Measurements from ENCODE around the gene CDH16.

CDH16 gene

GRCh38 chr16:66930189-66930588 lies 11.5 kb upstream of the CDH16 start:
- peaks cover 56% of the 10 kb centered on the region for H3K4me1 ChIP-seq
- peaks cover 18% of the 10 kb centered on the region for H3K36me3 ChIP-seq
- no peak overlapping the region for H3K9ac ChIP-seq
- no peaks in the 10 kb centered on the region for H3K9me3 ChIP-seq
- no peak overlapping the region for H3K4me2 ChIP-seq
- TF ChIP-seq Cebpa-rat (IDR thresholded peaks at IDR 0.05): no peak
- no peak overlapping the region for H3K4me3 ChIP-seq
- peaks cover 21% of the 10 kb centered on the region for H3K27me3 ChIP-seq
- peaks cover 21% of the 10 kb centered on the region for H4K20me1 ChIP-seq
- H3K27ac ChIP-seq: no peak overlapping the region

- H3K4me3 ChIP-seq: no peak overlapping the region
- no peak overlapping the region for H3K27ac ChIP-seq
- TF ChIP-seq Cebpa-rat (IDR thresholded peaks at IDR 0.05): no peak
- H3K4me1 ChIP-seq: peaks cover 67% of the 10 kb centered on the region
- H3K9me3 ChIP-seq: no peaks in the 10 kb centered on the region
- peaks cover 18% of the 10 kb centered on the region for H3K36me3 ChIP-seq
- H3K4me2 ChIP-seq: no peak overlapping the region; the same call in 1 of the 2 replicates
- peaks cover 34% of the 10 kb centered on the region for H3K27me3 ChIP-seq
- H4K20me1 ChIP-seq: peaks cover 20% of the 10 kb centered on the region
- no peak overlapping the region for H3K9ac ChIP-seq
These were observed 10.2 kb upstream of the CDH16 start for GRCh38 chr16:66928702-66929388.

- Histone ChIP-seq H3K4me3 (no peak overlapping the region), H3K9me3 (no peaks in the 10 kb centered on the region), H3K4me1 (peaks cover 68% of the 10 kb centered on the region), H3K27ac (no peak overlapping the region), H4K20me1 (peaks cover 12% of the 10 kb centered on the region), H3K4me2 (peak overlapping the region; percentile 90), H3K27me3 (peaks cover 34% of the 10 kb centered on the region), H3K36me3 (peaks cover 18% of the 10 kb centered on the region), H3K9ac (no peak overlapping the region)
- TF ChIP-seq Cebpa-rat (IDR thresholded peaks at IDR 0.05): no peak
These were observed 9.4 kb upstream of the CDH16 start for GRCh38 chr16:66927918-66928649.

- H3K4me2 ChIP-seq: peak overlapping the region; percentile 90
- no peak for TF ChIP-seq Cebpa-rat (IDR thresholded peaks at IDR 0.05)
These were observed 8.3 kb upstream of the CDH16 start for GRCh38 chr16:66926961-66927436.

GRCh38 chr16:66926171-66926947 lies 7.7 kb upstream of the CDH16 start:
- H3K4me1 ChIP-seq: peaks cover 75% of the 10 kb centered on the region
- H3K27me3 ChIP-seq: peaks cover 34% of the 10 kb centered on the region
- no peak overlapping the region for H3K4me3 ChIP-seq
- no peak overlapping the region for H3K27ac ChIP-seq
- no peak overlapping the region for H3K9ac ChIP-seq
- peak overlapping the region; percentile 90 for H3K4me2 ChIP-seq
- no peak for TF ChIP-seq Cebpa-rat (IDR thresholded peaks at IDR 0.05)
- no peaks in the 10 kb centered on the region for H3K9me3 ChIP-seq
- no peaks in the 10 kb centered on the region for H4K20me1 ChIP-seq
- peaks cover 3% of the 10 kb centered on the region; the same call in 1 of the 2 replicates for H3K36me3 ChIP-seq

More at GRCh38 chr16:66926961-66927436, 8.3 kb upstream of the CDH16 start:
- Histone ChIP-seq H4K20me1 (peaks cover 1% of the 10 kb centered on the region), H3K27ac (no peak overlapping the region), H3K27me3 (peaks cover 34% of the 10 kb centered on the region), H3K4me3 (no peak overlapping the region), H3K9me3 (no peaks in the 10 kb centered on the region), H3K36me3 (peaks cover 10% of the 10 kb centered on the region), H3K4me1 (peaks cover 68% of the 10 kb centered on the region), H3K9ac (no peak overlapping the region)

- Histone ChIP-seq H3K4me1 (peaks cover 84% of the 10 kb centered on the region), H4K20me1 (no peaks in the 10 kb centered on the region), H3K27ac (0 out of 2 replicates have a peak within 1 kb of the TSS, but pooled peaks have one; percentile 89), H3K9ac (no peak within 1 kb of the TSS), H3K36me3 (no peaks in the 10 kb centered on the region), H3K27me3 (peaks cover 34% of the 10 kb centered on the region), H3K4me2 (peak within 1 kb of the TSS; percentile 90), H3K4me3 (peak within 1 kb of the TSS; percentile 54), H3K9me3 (no peaks in the 10 kb centered on the region)
- TF ChIP-seq Cebpa-rat (IDR thresholded peaks at IDR 0.05): no peak
These were observed 6.7 kb upstream of the CDH16 start, which contains the start of gene RRAD for GRCh38 chr16:66925322-66925840. Gene RRAD (minus strand): TSS chr16:66925535. CDS start chr16:66925179, 356 bp downstream.

GRCh38 chr16:66924527-66925321 lies 6.0 kb upstream of the CDH16 start:
- Histone ChIP-seq H3K36me3 (no peaks in the 10 kb centered on the region), H3K4me1 (peaks cover 91% of the 10 kb centered on the region), H3K9me3 (no peaks in the 10 kb centered on the region), H3K27ac (0 out of 2 replicates have a peak overlapping the region, but pooled peaks have one; percentile 89), H3K9ac (no peak overlapping the region), H3K4me3 (peak overlapping the region; percentile 54), H4K20me1 (no peaks in the 10 kb centered on the region), H3K27me3 (peaks cover 34% of the 10 kb centered on the region), H3K4me2 (peak overlapping the region; percentile 90)
- no peak for TF ChIP-seq Cebpa-rat (IDR thresholded peaks at IDR 0.05)

GRCh38 chr16:66923866-66924265 lies 5.2 kb upstream of the CDH16 start:
- TF ChIP-seq Cebpa-rat (IDR thresholded peaks at IDR 0.05): peak; percentile 84
- Histone ChIP-seq H3K27me3 (peaks cover 34% of the 10 kb centered on the region), H4K20me1 (no peaks in the 10 kb centered on the region), H3K4me1 (peaks cover 99% of the 10 kb centered on the region), H3K27ac (peak overlapping the region; percentile 89), H3K36me3 (no peaks in the 10 kb centered on the region), H3K4me3 (peak overlapping the region; percentile 45), H3K9me3 (no peaks in the 10 kb centered on the region), H3K9ac (no peak overlapping the region; the same call in 1 of the 2 replicates), H3K4me2 (peak overlapping the region; percentile 90)
